GM11168 (cell line): ENCODE results near the gene STRADB.
"Not testable (repeated sequence)": the region's sequence is repeated elsewhere in the genome, so short reads cannot be mapped to it uniquely, and the experiment has no call there.

Source experiments
- in situ Hi-C: fragments of 300-500 bp; cut with MboI; formaldehyde crosslinking; loops from one replicate; pipeline ENCODE4 v1.12.0; 2022; ENCODE audit warnings: low sequenced_read_pairs; ENCODE audit not compliant: unreplicated experiment

The STRADB gene

DNA sequence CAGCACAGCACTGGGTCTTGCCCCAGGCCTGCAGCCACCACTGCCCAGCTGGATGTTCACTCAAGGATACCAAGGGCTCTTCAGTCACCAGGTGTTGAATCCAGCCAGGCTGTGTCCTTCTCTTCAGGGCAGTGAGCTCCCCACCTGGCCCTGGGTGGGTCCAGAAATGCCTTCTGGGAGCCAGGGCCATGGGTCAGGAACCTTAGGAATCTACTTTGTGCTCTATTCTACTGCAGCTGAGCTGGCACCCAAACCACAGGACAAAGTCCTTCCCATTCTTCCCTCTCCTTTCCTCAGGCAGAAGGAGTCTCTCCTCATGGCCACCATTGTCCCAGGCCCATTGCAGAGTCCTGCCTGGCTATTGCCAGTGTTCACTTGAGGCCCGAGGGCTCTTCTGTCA is 13.0 kb downstream of the STRADB start:
- in situ Hi-C loops = no loop called here

DNA sequence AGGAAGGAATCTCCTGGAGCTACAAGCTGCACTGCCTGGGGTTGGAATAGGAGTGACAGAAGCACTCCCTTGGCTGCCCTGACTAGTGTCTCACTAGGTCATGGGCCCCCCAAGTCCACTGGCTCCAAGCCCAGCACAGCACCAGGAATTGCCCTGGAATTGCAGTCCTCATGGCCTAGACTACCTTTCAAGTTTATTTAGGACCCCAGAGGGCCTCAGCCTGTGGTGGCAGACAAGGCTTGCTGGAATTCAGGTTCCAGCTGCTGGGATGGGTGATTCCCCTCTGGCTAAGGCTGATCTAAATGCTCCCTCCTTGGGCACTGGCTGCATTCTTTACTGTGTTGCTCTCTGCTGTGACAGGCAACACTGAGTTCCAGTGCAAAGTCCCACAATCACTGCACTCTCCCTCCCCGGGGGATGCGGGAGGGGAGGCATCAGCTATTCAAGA is 14.0 kb downstream of the STRADB start:
- in situ Hi-C loops = no loop called here

DNA sequence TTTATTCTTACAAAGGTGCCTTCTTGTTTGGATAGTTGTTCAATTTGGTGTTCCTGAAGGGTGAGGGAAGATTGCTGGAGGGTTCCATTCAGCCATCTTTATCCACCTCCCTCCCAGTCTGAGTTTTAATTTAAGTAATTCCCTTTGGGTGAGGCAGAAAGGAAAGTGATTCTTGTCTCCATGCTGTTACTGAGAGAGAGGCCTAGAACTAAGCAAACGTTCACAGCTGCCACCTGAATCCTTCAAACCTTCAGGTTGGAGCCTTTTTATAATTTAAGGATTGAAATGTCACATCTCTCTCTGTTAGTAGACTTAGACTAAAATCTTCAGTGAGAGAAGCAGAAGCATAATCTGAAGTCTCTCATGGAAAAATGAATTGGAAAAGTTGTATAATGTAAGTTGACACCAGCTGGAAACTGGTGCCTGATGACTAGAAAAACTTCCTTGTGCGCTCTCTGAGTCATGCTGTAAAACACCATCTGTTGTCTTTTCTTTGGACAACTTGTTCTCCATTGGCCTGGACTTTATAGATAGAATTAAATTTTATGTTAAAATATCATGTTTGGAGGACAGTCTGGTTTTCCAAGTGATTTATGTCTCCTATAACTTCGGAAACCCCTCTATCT is 14.6 kb downstream of the STRADB start:
- in situ Hi-C loops = no loop called here

DNA sequence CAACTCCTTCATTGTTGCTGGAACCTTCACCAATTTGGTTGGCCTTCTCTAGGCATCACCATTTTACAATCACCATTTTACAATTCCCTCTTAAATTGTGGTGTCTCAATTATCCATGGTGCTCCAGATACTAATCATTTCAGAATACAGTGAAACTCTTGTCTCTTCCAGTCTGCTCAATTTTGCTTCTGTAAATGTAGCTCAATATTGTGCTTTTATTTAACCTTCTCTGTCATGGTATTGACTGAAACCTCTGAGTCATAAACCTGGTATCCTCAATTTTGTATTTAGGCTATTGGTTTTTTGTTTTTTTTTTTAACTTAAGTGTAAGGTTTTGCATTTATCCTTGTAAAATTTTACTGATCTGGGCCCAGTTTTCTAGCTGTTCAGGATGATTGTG is 16.1 kb downstream of the STRADB start:
- in situ Hi-C loops = no loop called here

DNA sequence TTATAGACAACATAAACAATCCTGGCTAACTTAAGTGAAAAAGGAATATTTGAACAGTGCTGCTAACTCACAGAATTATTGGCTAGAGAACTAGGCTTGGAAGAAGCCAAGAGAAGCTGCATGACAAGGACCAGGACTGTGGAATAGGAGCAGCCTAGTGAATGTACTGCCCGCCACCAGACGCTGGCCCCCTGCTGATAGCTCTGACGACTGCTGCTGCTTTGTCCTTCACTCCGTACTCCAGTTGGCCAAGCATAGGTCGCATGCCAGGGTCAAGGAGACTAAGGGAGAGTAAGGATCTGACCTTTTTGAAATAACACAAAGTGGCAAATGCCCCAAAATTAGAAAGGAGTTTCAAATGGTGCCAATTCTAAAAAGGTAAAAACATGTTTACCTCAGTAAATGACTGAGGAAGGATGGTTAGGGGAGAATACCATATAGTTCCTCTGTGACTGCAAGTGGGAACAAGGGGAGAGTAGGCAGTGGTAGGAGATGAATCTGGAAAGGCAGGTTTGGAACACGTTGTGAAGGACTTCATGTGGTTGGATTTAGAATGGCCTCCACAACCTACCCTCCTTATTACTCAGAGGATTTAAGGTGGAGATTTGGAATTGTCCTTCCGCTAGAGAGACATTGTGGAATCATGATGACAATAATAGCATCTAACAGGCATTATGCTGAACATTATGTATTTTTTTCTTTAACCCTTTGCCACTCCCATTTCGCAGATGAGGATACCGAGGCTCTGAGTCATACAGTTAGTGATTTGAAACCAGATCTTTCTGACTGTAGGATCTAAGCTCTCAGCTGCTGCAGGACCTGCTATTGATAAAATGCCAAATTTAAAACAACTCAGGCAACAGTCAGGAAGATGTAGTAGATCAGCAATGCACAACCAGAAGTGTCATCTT is 19.5 kb downstream of the STRADB start:
- in situ Hi-C loops = no loop called here

DNA sequence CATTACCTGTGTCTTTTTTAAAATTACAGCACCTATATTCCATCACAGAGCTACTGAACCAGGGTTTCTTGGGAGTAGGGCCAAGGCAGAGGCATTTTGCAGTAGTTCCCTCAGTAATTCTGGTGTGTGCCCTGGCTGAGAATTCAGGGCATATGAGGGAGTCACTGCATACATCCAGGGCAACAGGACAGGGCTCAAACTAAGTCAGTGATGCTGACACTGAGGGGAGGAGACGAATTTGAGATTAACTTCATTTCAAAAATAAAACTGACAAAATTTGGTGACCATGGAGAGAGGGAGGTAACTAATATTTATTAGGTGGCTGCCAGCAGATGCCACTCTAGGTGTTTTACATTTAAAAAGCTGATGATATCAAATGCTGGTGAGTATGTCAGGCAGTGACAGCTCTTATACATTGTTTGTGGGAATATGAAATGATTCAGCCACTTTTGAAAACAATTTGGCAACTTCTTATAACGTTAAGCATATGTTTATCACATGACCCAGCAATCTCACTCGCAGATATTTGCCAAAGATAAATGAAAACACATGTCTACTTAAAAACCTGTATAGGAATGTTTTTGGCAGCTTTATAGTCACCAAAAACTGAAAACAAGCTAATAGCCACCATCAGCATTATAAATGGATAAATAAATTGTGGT is 20.3 kb downstream of the STRADB start:
- in situ Hi-C loops = no loop called here

GRCh38 chr2:201472411-201472810 is 20.9 kb downstream of the STRADB start:
- in situ Hi-C loops = no loop called here

DNA sequence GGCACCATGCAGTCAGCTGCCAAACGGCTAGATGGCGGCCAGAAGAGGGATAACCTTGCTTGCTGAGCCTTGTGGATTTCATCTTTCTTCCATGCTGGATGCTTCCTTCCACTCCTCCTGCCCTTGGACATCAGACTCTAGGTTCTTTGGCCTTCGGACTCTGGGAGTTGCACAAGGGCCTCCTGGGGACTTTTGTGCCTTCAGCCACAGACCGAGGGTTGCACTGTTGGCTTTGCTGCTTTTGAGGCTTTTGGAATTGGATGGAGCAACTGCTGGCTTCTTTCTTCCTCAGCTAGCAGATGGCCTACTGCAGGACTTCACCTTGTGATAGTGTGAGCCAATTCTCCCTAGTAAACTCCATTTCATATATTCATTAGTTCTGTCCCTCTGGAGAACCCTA is 31.0 kb downstream of the STRADB start:
- in situ Hi-C loops = no loop called here

DNA sequence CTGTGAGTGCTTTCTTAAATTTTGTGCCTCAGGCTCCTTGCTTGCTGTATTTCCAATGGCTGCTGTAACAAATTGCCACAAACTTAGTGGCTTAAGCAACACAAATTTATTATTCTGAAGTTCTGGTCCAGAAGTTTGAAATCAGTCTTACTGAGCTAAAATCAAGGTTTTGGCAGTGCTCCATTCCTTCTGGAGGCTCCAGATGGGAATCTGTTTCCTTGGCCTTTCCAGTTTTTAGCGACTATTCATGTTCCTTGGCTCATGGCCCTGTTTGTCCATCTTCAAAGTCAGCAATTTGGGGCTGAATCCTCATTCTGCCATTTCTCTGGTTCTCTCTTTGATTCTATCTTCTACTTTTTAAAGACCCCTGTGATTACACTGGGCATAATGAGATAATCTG is 31.8 kb downstream of the STRADB start:
- in situ Hi-C loops = no loop called here

DNA sequence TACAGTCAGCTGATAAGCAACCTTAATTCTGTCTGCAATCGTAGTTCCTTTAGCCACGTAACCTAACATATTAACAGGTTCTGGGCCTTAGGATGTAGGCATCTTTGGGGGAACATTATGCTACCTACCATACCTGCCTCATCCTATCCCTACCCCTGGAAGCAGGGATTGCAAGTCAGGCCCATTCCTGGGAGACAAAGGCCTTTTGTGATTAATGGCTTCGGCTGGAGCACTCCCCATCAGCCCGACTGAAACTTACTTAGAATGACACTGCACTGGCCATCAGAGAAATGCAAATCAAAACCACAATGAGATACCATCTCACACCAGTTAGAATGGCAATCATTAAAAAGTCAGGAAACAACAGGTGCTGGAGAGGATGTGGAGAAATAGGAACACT is 32.2 kb downstream of the STRADB start:
- in situ Hi-C loops = not testable (repeated sequence)

- in situ Hi-C loops = no loop called here
These were observed 33.3 kb downstream of the STRADB start for GRCh38 chr2:201484805-201485204.

GRCh38 chr2:201490291-201490690 is 38.8 kb downstream of the STRADB start:
- in situ Hi-C loops = no loop called here

GRCh38 chr2:201496785-201497184 is 45.2 kb downstream of the STRADB start:
- in situ Hi-C loops = no loop called here

- in situ Hi-C loops = no loop called here
These were observed 49.0 kb downstream of the STRADB start for GRCh38 chr2:201500534-201500933.

- in situ Hi-C loops = no loop called here
These were observed 51.2 kb downstream of the STRADB start for GRCh38 chr2:201502713-201503112.

- in situ Hi-C loops = no loop called here
These were observed 56.2 kb downstream of the STRADB start for GRCh38 chr2:201507725-201508124.

DNA sequence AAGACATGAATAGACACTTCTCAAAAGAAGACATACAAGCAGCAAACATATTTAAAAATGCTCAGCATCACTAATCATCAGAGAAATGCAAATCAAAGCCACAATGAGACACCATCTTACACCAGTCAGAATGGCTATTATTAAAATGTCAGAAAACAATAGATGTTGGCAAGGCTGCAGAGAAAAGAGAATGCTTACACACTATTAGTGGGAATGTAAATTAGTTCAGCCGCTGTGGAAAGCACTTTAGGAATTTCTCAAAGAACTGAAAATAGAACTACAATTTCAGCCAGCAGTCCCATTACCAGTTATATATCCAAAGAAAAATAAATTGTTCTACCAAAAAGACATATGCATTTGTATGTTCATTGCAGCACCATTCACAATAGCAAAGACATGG is 61.7 kb downstream of the STRADB start:
- in situ Hi-C loops = no loop called here

- in situ Hi-C loops = no loop called here
These were observed 64.2 kb downstream of the STRADB start for GRCh38 chr2:201515573-201516246.

- in situ Hi-C loops = no loop called here
These were observed 65.6 kb downstream of the STRADB start for GRCh38 chr2:201517094-201517493.

GRCh38 chr2:201520201-201520600 is 68.7 kb downstream of the STRADB start:
- in situ Hi-C loops = no loop called here

GRCh38 chr2:201522965-201523364 is 71.4 kb downstream of the STRADB start:
- in situ Hi-C loops = no loop called here
